ENCODE results near the gene PDP2. TPM values are rescaled to one million over a fixed set of nuclear protein-coding genes. Genes with fewer than 3 reads are reported as not detected.

PDP2 gene
- polyA plus RNA-seq, 1 donor from 2014 or later, result 4.2 TPM

DNA sequence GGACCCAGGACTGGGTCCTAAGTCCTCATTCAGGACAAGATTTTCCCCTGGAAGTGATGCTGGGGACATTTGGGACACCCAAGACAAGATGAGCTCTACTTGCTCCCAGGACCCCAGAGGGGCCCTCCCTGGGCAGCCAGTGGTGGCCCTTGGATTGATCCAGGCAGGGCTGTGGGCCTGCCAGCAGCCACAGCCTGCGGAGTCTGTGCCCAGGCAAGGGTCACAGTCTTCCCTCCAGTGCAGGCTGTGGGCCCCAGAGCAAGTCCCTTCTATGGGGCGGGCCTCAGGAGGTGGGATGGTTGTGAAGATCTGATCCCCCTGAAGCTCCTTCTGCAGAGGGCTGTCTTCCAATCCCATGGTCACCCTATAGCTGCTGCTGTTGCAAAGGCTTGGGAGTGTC, 23.5 kb upstream of the PDP2 start:
- Histone ChIP-seq H3K27me3 (ENCODE audit: insufficient read depth, low read depth, low read length) (no peaks in the 10 kb centered on the region), H3F3A (ENCODE audit: insufficient read depth, low read length, poor library complexity, severe bottlenecking) (no peaks in the 10 kb centered on the region), H3K9ac (ENCODE audit: low read length) (no peak overlapping the region), H3K9me2 (ENCODE audit: insufficient read depth, low read length) (no peaks in the 10 kb centered on the region), H3K4me2 (ENCODE audit: low read length) (no peak overlapping the region), H4K20me1 (ENCODE audit: insufficient read depth) (no peaks in the 10 kb centered on the region), H3K4me3 (ENCODE audit: low read length) (no peak overlapping the region), H3K79me2 (replicated peaks; ENCODE audit: insufficient read depth, low read length) (no peaks in the 10 kb centered on the region), H2AFZ (ENCODE audit: low read depth, low read length) (no peak overlapping the region), H3K36me3 (ENCODE audit: insufficient read depth, low read length) (no peaks in the 10 kb centered on the region), H3K9me3 (ENCODE audit: low read length) (no peaks in the 10 kb centered on the region), H3K27ac (ENCODE audit: low read length) (no peak overlapping the region)
- TF ChIP-seq MXI1 (conservative IDR thresholded peaks at IDR 0.05; ENCODE audit: poor library complexity, severe bottlenecking), result no peak
- TF ChIP-seq POLR2AphosphoS5 (IDR thresholded peaks at IDR 0.05), result no peak
- no peak for TF ChIP-seq RAD21 (conservative IDR thresholded peaks at IDR 0.05)
- TF ChIP-seq, protein P1, sequence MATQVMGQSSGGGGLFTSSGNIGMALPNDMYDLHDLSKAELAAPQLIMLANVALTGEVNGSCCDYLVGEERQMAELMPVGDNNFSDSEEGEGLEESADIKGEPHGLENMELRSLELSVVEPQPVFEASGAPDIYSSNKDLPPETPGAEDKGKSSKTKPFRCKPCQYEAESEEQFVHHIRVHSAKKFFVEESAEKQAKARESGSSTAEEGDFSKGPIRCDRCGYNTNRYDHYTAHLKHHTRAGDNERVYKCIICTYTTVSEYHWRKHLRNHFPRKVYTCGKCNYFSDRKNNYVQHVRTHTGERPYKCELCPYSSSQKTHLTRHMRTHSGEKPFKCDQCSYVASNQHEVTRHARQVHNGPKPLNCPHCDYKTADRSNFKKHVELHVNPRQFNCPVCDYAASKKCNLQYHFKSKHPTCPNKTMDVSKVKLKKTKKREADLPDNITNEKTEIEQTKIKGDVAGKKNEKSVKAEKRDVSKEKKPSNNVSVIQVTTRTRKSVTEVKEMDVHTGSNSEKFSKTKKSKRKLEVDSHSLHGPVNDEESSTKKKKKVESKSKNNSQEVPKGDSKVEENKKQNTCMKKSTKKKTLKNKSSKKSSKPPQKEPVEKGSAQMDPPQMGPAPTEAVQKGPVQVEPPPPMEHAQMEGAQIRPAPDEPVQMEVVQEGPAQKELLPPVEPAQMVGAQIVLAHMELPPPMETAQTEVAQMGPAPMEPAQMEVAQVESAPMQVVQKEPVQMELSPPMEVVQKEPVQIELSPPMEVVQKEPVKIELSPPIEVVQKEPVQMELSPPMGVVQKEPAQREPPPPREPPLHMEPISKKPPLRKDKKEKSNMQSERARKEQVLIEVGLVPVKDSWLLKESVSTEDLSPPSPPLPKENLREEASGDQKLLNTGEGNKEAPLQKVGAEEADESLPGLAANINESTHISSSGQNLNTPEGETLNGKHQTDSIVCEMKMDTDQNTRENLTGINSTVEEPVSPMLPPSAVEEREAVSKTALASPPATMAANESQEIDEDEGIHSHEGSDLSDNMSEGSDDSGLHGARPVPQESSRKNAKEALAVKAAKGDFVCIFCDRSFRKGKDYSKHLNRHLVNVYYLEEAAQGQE (IDR thresholded peaks at IDR 0.05; ENCODE audit: borderline replicate concordance), result no peak
- no peak for TF ChIP-seq SMC3 (conservative IDR thresholded peaks at IDR 0.05; ENCODE audit: poor library complexity)
- no peak for TF ChIP-seq TAF1 (IDR thresholded peaks at IDR 0.05; ENCODE audit: low read depth)
- TF ChIP-seq, protein P2, sequence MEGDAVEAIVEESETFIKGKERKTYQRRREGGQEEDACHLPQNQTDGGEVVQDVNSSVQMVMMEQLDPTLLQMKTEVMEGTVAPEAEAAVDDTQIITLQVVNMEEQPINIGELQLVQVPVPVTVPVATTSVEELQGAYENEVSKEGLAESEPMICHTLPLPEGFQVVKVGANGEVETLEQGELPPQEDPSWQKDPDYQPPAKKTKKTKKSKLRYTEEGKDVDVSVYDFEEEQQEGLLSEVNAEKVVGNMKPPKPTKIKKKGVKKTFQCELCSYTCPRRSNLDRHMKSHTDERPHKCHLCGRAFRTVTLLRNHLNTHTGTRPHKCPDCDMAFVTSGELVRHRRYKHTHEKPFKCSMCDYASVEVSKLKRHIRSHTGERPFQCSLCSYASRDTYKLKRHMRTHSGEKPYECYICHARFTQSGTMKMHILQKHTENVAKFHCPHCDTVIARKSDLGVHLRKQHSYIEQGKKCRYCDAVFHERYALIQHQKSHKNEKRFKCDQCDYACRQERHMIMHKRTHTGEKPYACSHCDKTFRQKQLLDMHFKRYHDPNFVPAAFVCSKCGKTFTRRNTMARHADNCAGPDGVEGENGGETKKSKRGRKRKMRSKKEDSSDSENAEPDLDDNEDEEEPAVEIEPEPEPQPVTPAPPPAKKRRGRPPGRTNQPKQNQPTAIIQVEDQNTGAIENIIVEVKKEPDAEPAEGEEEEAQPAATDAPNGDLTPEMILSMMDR (IDR thresholded peaks at IDR 0.05; ENCODE audit: poor library complexity, severe bottlenecking), result no peak
- TF ChIP-seq EZH2 (IDR thresholded peaks at IDR 0.05; ENCODE audit: borderline replicate concordance, insufficient read depth, low read length, poor library complexity, severe bottlenecking), result no peak
- TF ChIP-seq EP300 (conservative IDR thresholded peaks at IDR 0.05; ENCODE audit: poor library complexity, severe bottlenecking), result no peak

DNA sequence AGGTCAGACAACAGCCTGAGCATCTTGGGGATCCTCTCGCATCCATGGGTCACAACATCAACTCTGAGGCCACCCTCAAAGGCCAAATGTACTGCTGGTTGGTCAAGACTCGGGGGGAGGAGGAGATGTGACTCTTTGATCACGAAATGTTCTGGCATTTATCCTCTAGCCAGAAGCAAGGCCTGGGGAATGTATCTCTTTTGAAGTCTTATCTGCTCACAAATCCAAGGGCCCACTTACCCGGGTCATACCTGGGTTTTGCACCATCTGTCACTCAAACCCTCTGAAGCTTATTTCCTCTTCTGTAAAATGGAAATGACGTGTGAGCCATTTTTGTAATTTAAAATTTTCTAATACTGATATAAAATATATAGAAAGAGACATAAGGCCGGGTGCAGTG, 22.9 kb upstream of the PDP2 start:
- Histone ChIP-seq H3K4me3 (ENCODE audit: low read length) (no peak overlapping the region), H3K27me3 (ENCODE audit: insufficient read depth, low read depth, low read length) (no peaks in the 10 kb centered on the region), H3K79me2 (replicated peaks; ENCODE audit: insufficient read depth, low read length) (no peaks in the 10 kb centered on the region), H3K9me3 (ENCODE audit: low read length) (no peaks in the 10 kb centered on the region), H3K27ac (ENCODE audit: low read length) (no peak overlapping the region), H3K4me2 (ENCODE audit: low read length) (no peak overlapping the region), H3F3A (ENCODE audit: insufficient read depth, low read length, poor library complexity, severe bottlenecking) (no peaks in the 10 kb centered on the region), H4K20me1 (ENCODE audit: insufficient read depth) (no peaks in the 10 kb centered on the region), H3K36me3 (ENCODE audit: insufficient read depth, low read length) (no peaks in the 10 kb centered on the region), H3K9ac (ENCODE audit: low read length) (no peak overlapping the region), H2AFZ (ENCODE audit: low read depth, low read length) (no peak overlapping the region), H3K9me2 (ENCODE audit: insufficient read depth, low read length) (no peaks in the 10 kb centered on the region)
- TF ChIP-seq, protein P1 (IDR thresholded peaks at IDR 0.05; ENCODE audit: borderline replicate concordance), result no peak
- TF ChIP-seq SMC3 (conservative IDR thresholded peaks at IDR 0.05; ENCODE audit: poor library complexity), result no peak
- no peak for TF ChIP-seq EZH2 (IDR thresholded peaks at IDR 0.05; ENCODE audit: borderline replicate concordance, insufficient read depth, low read length, poor library complexity, severe bottlenecking)
- TF ChIP-seq, protein P2 (IDR thresholded peaks at IDR 0.05; ENCODE audit: poor library complexity, severe bottlenecking), result no peak
- no peak for TF ChIP-seq EP300 (conservative IDR thresholded peaks at IDR 0.05; ENCODE audit: poor library complexity, severe bottlenecking)
- no peak for TF ChIP-seq MXI1 (conservative IDR thresholded peaks at IDR 0.05; ENCODE audit: poor library complexity, severe bottlenecking)
- TF ChIP-seq TAF1 (IDR thresholded peaks at IDR 0.05; ENCODE audit: low read depth), result no peak
- TF ChIP-seq RAD21 (conservative IDR thresholded peaks at IDR 0.05), result no peak
- no peak for TF ChIP-seq POLR2AphosphoS5 (IDR thresholded peaks at IDR 0.05)
